Esophagus squamous epithelium (tissue), 5 donors: ENCODE measurements around the gene PHACTR1. TPM values are rescaled to one million over a fixed set of nuclear protein-coding genes. Genes with fewer than 3 reads are reported as not detected.

Experiments
- DNase-seq: peaks from one replicate; lab custom pipeline; 2025; lab: John Stamatoyannopoulos, UW
- H3K27ac ChIP-seq, 4 donors: fragments of 200-600 bp; sonication (generic); one replicate each; pipeline ENCODE4 v1.5.1; 2016 to 2019; ENCODE audit warnings: mild to moderate bottlenecking in 1 of 4
- H3K27me3 ChIP-seq, 4 donors: fragments of 200-600 bp; sonication (generic); 1 replicate in 3 of 4; 2 replicates in 1 of 4; pipeline versions ENCODE4 v1.5.1 to v1.6.0; 2017 to 2021; ENCODE audit warnings: antibody characterized with exemption in 1 of 4
- H3K36me3 ChIP-seq, 3 donors: fragments of 200-600 bp; sonication (generic); one replicate each; pipeline ENCODE4 v1.5.1; 2016 to 2019
- H3K4me1 ChIP-seq, 3 donors: fragments of 200-600 bp; sonication (generic); one replicate each; pipeline ENCODE4 v1.5.1; 2017 to 2019
- H3K4me3 ChIP-seq, 4 donors: fragments of 200-600 bp; sonication (generic); 1 replicate in 3 of 4; 2 replicates in 1 of 4; pipeline ENCODE4 v1.5.1; 2016 to 2019; ENCODE audit warnings: mild to moderate bottlenecking in 2 of 4, moderate library complexity in 1 of 4
- H3K9me3 ChIP-seq, 3 donors: fragments of 200-600 bp; sonication (generic); one replicate each; pipeline ENCODE4 v1.5.1; 2016 to 2019
- CTCF ChIP-seq, 6 experiments: fragments of 450-650 bp in 4 of 6; fragments of 200-600 bp in 2 of 6; sonication (generic) in 2 of 6; IDR thresholded peaks; one replicate each; pipeline ENCODE4 v1.5.1; 2016 to 2019; ENCODE audit warnings: antibody characterized with exemption in 6 of 6, mild to moderate bottlenecking in 4 of 6, moderate library complexity in 4 of 6
- POLR2A ChIP-seq, 4 donors: fragments of 450-650 bp; IDR thresholded peaks; one replicate each; pipeline ENCODE4 v1.6.1; 2017; ENCODE audit warnings: antibody characterized with exemption in 4 of 4, mild to moderate bottlenecking in 4 of 4, moderate library complexity in 3 of 4
- WGBS, 2 donors: methylation state at CpG; one replicate each; pipeline ENCODE4 v1.1.5; 2018; 5-methylcytosine and 5-hydroxymethylcytosine counted together
- intact Hi-C: fragments of 100-400 bp; cut with DNase I; formaldehyde crosslinking; loops from one replicate; pipeline ENCODE4 v1.15.0; 2022
- total RNA-seq, 4 donors: library from RNA; depleted of rRNA; stranded (reverse); fragments of >200 nt; gene quantifications; one replicate each; pipeline ENCODE4 v1.1.0, GENCODE V29; 2016
- donor health status: DM: yes; HTN: yes; CAD: no.

Gene PHACTR1
- total RNA-seq, 4 donors from 2014 or later = 1.5 to 7.2 (median 4.5) TPM

GRCh38 chr6:13286181-13286580 is 569.6 kb downstream of the PHACTR1 start:
- no peak for DNase-seq
- H3K36me3 ChIP-seq = peaks cover 0 to 30% (median 0%) of the 10 kb centered on the region in 3 donors
- H3K9me3 ChIP-seq = peaks cover 0 to 9% (median 0%) of the 10 kb centered on the region in 3 donors
- H3K4me1 ChIP-seq = no peaks in the 10 kb centered on the region
- no peak overlapping the region for H3K4me3 ChIP-seq
- no peak for TF ChIP-seq POLR2A (IDR thresholded peaks at IDR 0.05)
- no peak for TF ChIP-seq CTCF (IDR thresholded peaks at IDR 0.05)
- intact Hi-C loops = no loop called here
- no peak overlapping the region for H3K27ac ChIP-seq
- no peaks in the 10 kb centered on the region for H3K27me3 ChIP-seq
- 74 to 89% methylated on average over 4 of the region's 4 CpGs for WGBS, 2 donors

GRCh38 chr6:13287104-13287503 is 570.5 kb downstream of the PHACTR1 start:
- DNase-seq = no peak
- no peaks in the 10 kb centered on the region for H3K27me3 ChIP-seq
- H3K4me3 ChIP-seq = no peak overlapping the region
- no peak overlapping the region for H3K27ac ChIP-seq
- peaks cover 0 to 9% (median 0%) of the 10 kb centered on the region in 3 donors for H3K9me3 ChIP-seq
- H3K36me3 ChIP-seq = peaks cover 0 to 40% (median 0%) of the 10 kb centered on the region in 3 donors
- intact Hi-C loops = no loop called here
- no peaks in the 10 kb centered on the region for H3K4me1 ChIP-seq
- TF ChIP-seq POLR2A (IDR thresholded peaks at IDR 0.05) = no peak
- no peak for TF ChIP-seq CTCF (IDR thresholded peaks at IDR 0.05)
- 86 to 96% methylated on average over 7 of the region's 7 CpGs for WGBS, 2 donors

GRCh38 chr6:13288481-13288880 is 571.9 kb downstream of the PHACTR1 start:
- intact Hi-C loops = no loop called here
- no peak for DNase-seq
- Histone ChIP-seq H3K9me3 (peaks cover 0 to 9% (median 0%) of the 10 kb centered on the region in 3 donors), H3K4me1 (no peaks in the 10 kb centered on the region), H3K27me3 (no peaks in the 10 kb centered on the region), H3K36me3 (peaks cover 0 to 52% (median 3%) of the 10 kb centered on the region in 3 donors), H3K27ac (no peak overlapping the region), H3K4me3 (no peak overlapping the region)
- WGBS, 2 donors = 77 to 93% methylated on average over 3 to 7 of the region's 9 CpGs
- TF ChIP-seq POLR2A (IDR thresholded peaks at IDR 0.05) (no peak), CTCF (IDR thresholded peaks at IDR 0.05) (no peak)

GRCh38 chr6:13288969-13289391 is 572.4 kb downstream of the PHACTR1 start:
- Histone ChIP-seq H3K9me3 (peaks cover 0 to 9% (median 0%) of the 10 kb centered on the region in 3 donors), H3K4me3 (no peak overlapping the region), H3K36me3 (peaks cover 0 to 52% (median 7%) of the 10 kb centered on the region in 3 donors), H3K27ac (no peak overlapping the region), H3K4me1 (no peaks in the 10 kb centered on the region), H3K27me3 (no peaks in the 10 kb centered on the region)
- intact Hi-C loops = no loop called here
- TF ChIP-seq CTCF (IDR thresholded peaks at IDR 0.05) (no peak), POLR2A (IDR thresholded peaks at IDR 0.05) (no peak)
- 90 to 94% methylated on average over 2 to 13 of the region's 13 CpGs for WGBS, 2 donors
- DNase-seq = no peak

GRCh38 chr6:13289789-13290318 is 573.3 kb downstream of the PHACTR1 start:
- no peak overlapping the region for H3K27ac ChIP-seq
- no peaks in the 10 kb centered on the region for H3K27me3 ChIP-seq
- H3K4me1 ChIP-seq = no peaks in the 10 kb centered on the region
- peaks cover 0 to 9% (median 0%) of the 10 kb centered on the region in 3 donors for H3K9me3 ChIP-seq
- H3K36me3 ChIP-seq = peaks cover 0 to 58% (median 10%) of the 10 kb centered on the region in 3 donors
- intact Hi-C loops = no loop called here
- no peak for DNase-seq
- TF ChIP-seq POLR2A (IDR thresholded peaks at IDR 0.05) = no peak
- TF ChIP-seq CTCF (IDR thresholded peaks at IDR 0.05) = no peak
- WGBS, 2 donors = 70 to 74% methylated on average over 9 of the region's 9 CpGs
- no peak overlapping the region for H3K4me3 ChIP-seq
